D721Med (cell line): ENCODE results near the gene C1orf116.

ENCODE experiments used
- DNase-seq: peaks from one replicate; pipeline ENCODE4 v3.0.0; 2011; ENCODE audit warnings: low spot score; ENCODE audit not compliant: insufficient read length
- FAIRE-seq: peaks from 2 replicates; lab custom pipeline; 2011; peaks lifted over from hg19 to GRCh38; lab: Jason Lieb, UNC
- TF ChIP-seq, protein P1 (sequence below): IDR thresholded peaks from 2 replicates; pipeline ENCODE4 v1.5.1; 2012; ENCODE audit warnings: mild to moderate bottlenecking, control low read depth; ENCODE audit not compliant: insufficient read depth; ENCODE audit errors: missing control alignments

C1orf116 gene

DNA sequence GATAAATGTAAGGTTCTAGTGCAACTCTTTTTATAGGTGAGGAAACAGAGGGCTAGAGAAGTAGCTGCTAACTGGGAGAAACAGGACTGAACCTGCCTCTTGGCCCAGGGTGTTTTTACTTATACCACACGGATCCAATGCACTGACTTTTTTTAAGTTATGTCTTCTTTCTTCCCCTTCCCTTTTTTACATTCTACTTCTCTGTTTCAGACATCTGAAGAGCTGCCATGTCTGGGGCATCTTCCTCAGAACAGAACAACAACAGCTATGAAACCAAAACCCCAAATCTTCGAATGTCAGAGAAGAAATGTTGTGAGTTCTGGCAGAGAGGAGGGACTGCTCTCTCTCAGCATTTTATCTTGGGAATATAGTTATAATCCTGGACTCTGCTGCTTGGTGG lies 21.9 kb upstream of the C1orf116 start:
- DNase-seq, result no peak
- TF ChIP-seq, protein P1, sequence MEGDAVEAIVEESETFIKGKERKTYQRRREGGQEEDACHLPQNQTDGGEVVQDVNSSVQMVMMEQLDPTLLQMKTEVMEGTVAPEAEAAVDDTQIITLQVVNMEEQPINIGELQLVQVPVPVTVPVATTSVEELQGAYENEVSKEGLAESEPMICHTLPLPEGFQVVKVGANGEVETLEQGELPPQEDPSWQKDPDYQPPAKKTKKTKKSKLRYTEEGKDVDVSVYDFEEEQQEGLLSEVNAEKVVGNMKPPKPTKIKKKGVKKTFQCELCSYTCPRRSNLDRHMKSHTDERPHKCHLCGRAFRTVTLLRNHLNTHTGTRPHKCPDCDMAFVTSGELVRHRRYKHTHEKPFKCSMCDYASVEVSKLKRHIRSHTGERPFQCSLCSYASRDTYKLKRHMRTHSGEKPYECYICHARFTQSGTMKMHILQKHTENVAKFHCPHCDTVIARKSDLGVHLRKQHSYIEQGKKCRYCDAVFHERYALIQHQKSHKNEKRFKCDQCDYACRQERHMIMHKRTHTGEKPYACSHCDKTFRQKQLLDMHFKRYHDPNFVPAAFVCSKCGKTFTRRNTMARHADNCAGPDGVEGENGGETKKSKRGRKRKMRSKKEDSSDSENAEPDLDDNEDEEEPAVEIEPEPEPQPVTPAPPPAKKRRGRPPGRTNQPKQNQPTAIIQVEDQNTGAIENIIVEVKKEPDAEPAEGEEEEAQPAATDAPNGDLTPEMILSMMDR, result no peak
- no peak for FAIRE-seq

DNA sequence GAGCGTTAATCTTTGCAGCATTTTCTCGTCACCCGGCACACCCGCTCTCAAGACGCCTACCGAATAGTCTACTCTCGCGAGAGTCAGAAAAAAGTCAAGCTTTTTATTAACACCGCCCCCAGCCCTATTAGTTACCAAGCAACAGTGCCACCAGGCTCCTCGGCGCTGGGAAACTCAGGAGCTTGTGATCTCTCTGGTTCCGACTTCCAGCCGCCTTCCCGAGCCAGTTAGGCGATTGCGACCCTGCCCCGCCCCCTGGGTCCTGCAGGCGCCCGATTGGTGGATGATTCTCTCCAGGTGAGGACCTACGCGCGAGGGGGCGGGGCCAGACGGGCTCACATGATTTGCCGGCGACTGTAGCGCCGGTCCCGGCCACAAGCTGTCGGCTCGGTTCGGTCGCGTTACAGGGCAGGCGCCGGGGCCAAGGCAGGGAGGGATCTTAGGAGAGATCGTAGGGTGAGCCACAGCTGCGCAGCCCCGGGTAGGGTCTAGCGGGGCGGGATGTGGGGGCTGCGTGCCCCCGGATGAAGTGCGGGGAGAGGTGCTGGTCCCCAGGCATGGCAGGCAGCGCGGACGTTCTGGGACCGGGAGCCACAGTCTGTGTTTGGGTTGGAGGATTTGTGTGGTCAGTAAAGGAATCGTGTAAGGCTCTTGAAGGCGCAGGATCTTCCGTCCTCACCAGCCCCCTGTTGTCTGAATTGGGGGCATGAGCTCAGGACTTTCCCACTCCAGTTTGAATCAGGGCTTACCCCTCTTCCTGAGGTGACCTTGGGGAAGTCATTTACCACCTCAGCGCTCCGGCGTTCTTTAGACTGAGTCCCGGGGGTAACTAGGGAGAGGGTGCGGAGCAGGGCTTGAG lies 20.6 kb upstream of the C1orf116 start, which contains the start of gene PFKFB2:
Gene PFKFB2, plus strand, starts transcription at position 365 of the 859 bp plus-strand sequence. CDS start 1,443 bp downstream, outside the sequence.
- TF ChIP-seq, protein P1, result no peak
- DNase-seq (peak; percentile 92), FAIRE-seq (no peak)

DNA sequence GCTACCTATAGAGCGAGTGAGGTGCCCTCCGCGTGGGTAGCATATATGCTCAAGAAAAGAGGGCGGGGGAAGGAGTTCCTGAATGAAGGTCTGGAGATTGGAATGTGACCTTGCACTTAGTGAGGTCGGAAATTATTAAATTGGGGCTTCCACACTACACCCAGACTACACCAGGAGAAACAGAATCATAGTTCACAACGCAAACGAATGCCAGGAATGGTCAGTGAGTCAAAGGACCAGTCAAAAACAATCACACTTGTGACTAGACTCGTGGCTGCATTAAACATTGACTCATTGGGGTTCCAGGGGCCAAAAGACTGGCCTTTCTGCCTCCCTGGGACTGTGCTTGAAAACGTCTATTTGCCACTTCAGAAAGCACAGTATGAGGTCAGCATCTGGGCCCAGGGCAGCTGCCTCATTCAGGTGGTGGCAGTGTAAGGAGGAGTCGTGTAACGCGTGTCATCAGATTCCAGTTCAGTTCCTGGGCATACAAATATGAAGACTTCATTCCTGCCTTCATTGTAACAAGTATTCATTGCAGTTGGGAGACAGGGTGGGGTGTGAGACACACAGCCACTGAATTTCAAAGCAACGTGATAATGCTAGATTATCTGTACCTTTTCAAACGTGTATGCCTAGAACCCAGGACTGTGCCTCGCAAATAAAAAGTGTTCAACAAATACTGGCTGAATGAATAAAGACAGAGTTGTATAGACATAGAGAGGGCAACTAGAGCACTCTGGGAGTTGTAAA lies 18.8 kb upstream of the C1orf116 start, which contains the start of gene YOD1:
Gene YOD1, minus strand, starts transcription at position 18 of the 753 bp plus-strand sequence. CDS start 178 bp downstream, outside the sequence.
- FAIRE-seq, result no peak

DNA sequence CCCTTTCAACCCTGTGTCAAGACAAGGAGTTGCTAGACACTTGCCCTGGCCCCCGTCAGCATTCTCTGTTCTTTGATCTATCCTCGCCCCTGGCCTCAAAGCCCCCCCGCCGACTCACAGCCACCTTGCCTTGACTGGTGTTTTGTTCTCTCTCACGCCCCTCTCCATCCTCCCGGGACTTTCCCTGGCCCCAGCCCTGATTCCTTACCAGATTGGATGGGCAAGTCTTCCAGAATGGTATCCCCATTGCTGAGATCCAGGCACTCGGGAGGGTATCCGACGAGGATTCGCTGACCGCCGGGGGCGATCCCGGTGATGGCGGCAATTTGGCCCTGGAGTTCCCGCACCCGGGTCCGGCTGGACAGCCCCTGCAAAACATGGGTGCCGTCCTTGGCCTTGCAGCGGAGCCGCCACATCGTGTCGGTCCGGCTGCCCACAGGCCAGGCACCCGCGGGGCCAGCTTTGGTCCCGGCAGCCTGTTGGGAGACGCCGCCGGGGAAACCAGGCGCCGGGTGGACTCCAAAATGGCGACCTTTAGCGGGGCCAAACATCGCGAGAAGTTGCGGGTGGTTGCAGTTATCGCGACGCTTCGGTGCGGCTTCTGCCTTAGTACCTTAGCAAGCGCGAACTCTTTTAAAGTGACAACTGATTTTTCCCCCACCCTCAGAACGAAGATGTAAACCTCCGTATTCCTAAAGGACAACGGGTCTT lies 18.1 kb upstream of the C1orf116 start:
- FAIRE-seq (no peak), DNase-seq (peak; percentile 48)
- TF ChIP-seq, protein P1, result no peak

More for the DNA sequence above, 18.8 kb upstream of the C1orf116 start, which contains the start of gene YOD1:
- no peak for DNase-seq
- TF ChIP-seq, protein P1, result no peak

GRCh38 chr1:207049974-207050391 lies 17.4 kb upstream of the C1orf116 start:
- no peak for DNase-seq
- FAIRE-seq, result no peak
- TF ChIP-seq, protein P1, result peak; percentile 82

DNA sequence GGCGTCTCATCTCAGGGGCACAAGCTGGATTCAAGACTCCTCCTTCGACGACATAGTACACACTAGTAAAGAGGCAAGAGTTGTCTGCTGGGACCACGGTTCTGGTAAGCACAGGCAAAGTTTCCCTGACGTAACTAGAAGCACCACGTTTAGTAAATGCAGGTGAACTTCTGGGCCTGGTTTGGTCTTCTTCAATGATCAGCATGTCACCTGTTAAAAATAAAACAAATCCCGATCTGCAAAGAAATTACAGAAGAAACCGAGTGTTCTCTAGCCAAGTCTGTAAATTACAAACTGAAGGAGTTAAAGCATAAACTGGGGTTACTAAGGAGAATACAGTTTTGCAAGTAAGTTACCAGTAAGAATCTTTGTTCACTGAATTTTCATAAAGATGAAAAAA lies 17.0 kb upstream of the C1orf116 start:
- TF ChIP-seq, protein P1, result no peak
- FAIRE-seq (no peak), DNase-seq (no peak)
